GM12892 (cell line): ENCODE data around the gene DLG1.

ENCODE experiments used
- POLR2AphosphoS5 ChIP-seq: IDR thresholded peaks from 2 replicates; pipeline ENCODE4 v1.6.1; 2011; ENCODE audit warnings: low read depth, low read length, control low read depth
- TAF1 ChIP-seq: IDR thresholded peaks from 2 replicates; pipeline ENCODE4 v1.6.1; 2011; ENCODE audit warnings: low read depth, mild to moderate bottlenecking, control low read depth, low read length, borderline replicate concordance

- TF ChIP-seq POLR2AphosphoS5 (no peak), TAF1 (no peak)
These were observed 46.3 kb upstream of the DLG1 start for GRCh38 chr3:197344582-197345318.
